GM12878 (cell line): ENCODE results near the gene SNRK. TPM values are rescaled to one million over a fixed set of nuclear protein-coding genes. Genes with fewer than 3 reads are reported as not detected.

ENCODE experiments used
- ATAC-seq: fragments of 200-7000 bp; cut with Tn5 transposase; 3 replicates; pipeline ENCODE4 v1.9.1; 2020; ENCODE audit warnings: mild to moderate bottlenecking, moderate library complexity
- BruUV-seq: library from RNA; stranded (reverse); fragments of 400-500 nt; replicated peaks from 2 replicates; lab custom pipeline; 2021; lab: Mats Ljungman, UMichigan
- CTCF ChIA-PET: fragments of 300-600 bp; sonication (Branson Sonifier 250); formaldehyde crosslinking; extraction: SDS; loops from one replicate; lab custom pipeline; 2021; ENCODE audit warnings: inconsistent platforms; lab: Yijun Ruan, JAX
- POLR2A ChIA-PET: fragments of 350-600 bp; formaldehyde crosslinking; extraction: SDS; loops from one replicate; lab custom pipeline; 2021; ENCODE audit warnings: inconsistent platforms; lab: Charles Lee
- RAD21 ChIA-PET: fragments of 300-600 bp; sonication (Branson Sonifier 250); formaldehyde crosslinking; loops from one replicate; lab custom pipeline; 2023; ENCODE audit warnings: antibody characterized with exemption; ENCODE audit not compliant: unreplicated experiment; lab: Charles Lee
- SMC1A ChIA-PET: fragments of 300-600 bp; sonication (Branson Sonifier 250); formaldehyde crosslinking; loops from one replicate; lab custom pipeline; 2023; ENCODE audit not compliant: unreplicated experiment, uncharacterized antibody; lab: Charles Lee
- DNase-seq: peaks from one replicate; pipeline ENCODE4 v3.0.0-alpha.2; 2011; ENCODE audit warnings: low read depth, low spot score
- FAIRE-seq: peaks from 3 replicates; lab custom pipeline; 2011; peaks lifted over from hg19 to GRCh38; lab: Jason Lieb, UNC
- H2AFZ ChIP-seq: 2 replicates; pipeline ENCODE4 v1.6.0; 2011; ENCODE audit warnings: low read depth, low read length, control low read depth; ENCODE audit not compliant: control insufficient read depth
- H3K27ac ChIP-seq: 2 replicates; pipeline ENCODE4 v1.5.1; 2011; ENCODE audit warnings: control low read depth; ENCODE audit not compliant: control insufficient read depth, insufficient read depth
- H3K27me3 ChIP-seq, 2 experiments: replicated peaks in 1 of 2; 2 replicates each; pipeline versions ENCODE4 v1.6.0 to v1.6.1; 2011; ENCODE audit warnings: low read length in 1 of 2; ENCODE audit not compliant: control insufficient read depth in 2 of 2, insufficient read depth in 2 of 2
- H3K36me3 ChIP-seq, 2 experiments: 2 replicates each; pipeline ENCODE4 v1.5.1; 2011; ENCODE audit warnings: low read length in 1 of 2; ENCODE audit not compliant: control insufficient read depth in 2 of 2, insufficient read depth in 2 of 2
- H3K4me1 ChIP-seq: 2 replicates; pipeline ENCODE4 v1.6.1; 2011; ENCODE audit warnings: mild to moderate bottlenecking, low read length, moderate library complexity, mixed read lengths; ENCODE audit not compliant: control insufficient read depth, insufficient read depth
- H3K4me2 ChIP-seq: 2 replicates; pipeline ENCODE4 v1.6.0; 2011; ENCODE audit warnings: control low read depth; ENCODE audit not compliant: control insufficient read depth, insufficient read depth
- H3K4me3 ChIP-seq: fragments of 200-600 bp; sonication (generic); 2 replicates; pipeline ENCODE4 v1.5.1; 2016
- H3K79me2 ChIP-seq: 2 replicates; pipeline ENCODE4 v1.6.0; 2011; ENCODE audit warnings: low read length; ENCODE audit not compliant: control insufficient read depth, insufficient read depth
- H3K9ac ChIP-seq: 2 replicates; pipeline ENCODE4 v1.8.0; 2011; ENCODE audit warnings: low read length, control low read depth, mixed read lengths; ENCODE audit not compliant: control insufficient read depth, insufficient read depth
- H3K9me3 ChIP-seq: replicated peaks from 3 replicates; pipeline ENCODE4 v1.5.1; 2011; ENCODE audit warnings: mild to moderate bottlenecking, low read length; ENCODE audit not compliant: control insufficient read depth, insufficient read depth
- H4K20me1 ChIP-seq: 2 replicates; pipeline ENCODE4 v1.6.0; 2011; ENCODE audit not compliant: control insufficient read depth, insufficient read depth
- ASH2L ChIP-seq: fragments of 300-600, 200-600 bp; sonication (generic); IDR thresholded peaks from 2 replicates; pipeline ENCODE4 v1.6.1; 2017; ENCODE audit warnings: low read depth, mild to moderate bottlenecking, borderline replicate concordance
- ATF3 ChIP-seq: IDR thresholded peaks from 2 replicates; pipeline ENCODE4 v1.6.1; 2011; ENCODE audit warnings: low read depth, mild to moderate bottlenecking, low read length, moderate library complexity, borderline replicate concordance; ENCODE audit errors: extremely low read depth
- BCL11A ChIP-seq: IDR thresholded peaks from 2 replicates; pipeline ENCODE4 v1.6.1; 2011; ENCODE audit warnings: low read depth, low read length
- BRCA1 ChIP-seq: IDR thresholded peaks from 2 replicates; pipeline ENCODE4 v1.6.1; 2011; ENCODE audit warnings: low read depth, low read length, improper control_type of control experiment
- E2F8 ChIP-seq: fragments of 450-650 bp; IDR thresholded peaks from 2 replicates; pipeline ENCODE4 v1.6.1; 2018; ENCODE audit warnings: mild to moderate bottlenecking, low read depth, moderate library complexity; ENCODE audit not compliant: partially characterized antibody
- FOS ChIP-seq: IDR thresholded peaks from 3 replicates; pipeline ENCODE4 v1.6.1; 2011; ENCODE audit warnings: borderline replicate concordance; ENCODE audit not compliant: insufficient read length; ENCODE audit errors: extremely low read depth
- FOXK2 ChIP-seq: fragments of 450-650 bp; IDR thresholded peaks from 2 replicates; pipeline ENCODE4 v1.6.1; 2017; ENCODE audit warnings: mild to moderate bottlenecking, moderate library complexity
- HDGF ChIP-seq: fragments of 450-650 bp; IDR thresholded peaks from 2 replicates; pipeline ENCODE4 v1.6.1; 2016; ENCODE audit warnings: antibody characterized with exemption
- IRF4 ChIP-seq: IDR thresholded peaks from 2 replicates; pipeline ENCODE4 v1.6.1; 2011; ENCODE audit warnings: low read depth, low read length
- KLF5 ChIP-seq: fragments of 450-650 bp; IDR thresholded peaks from 2 replicates; pipeline ENCODE4 v1.6.1; 2014; ENCODE audit warnings: mild to moderate bottlenecking; ENCODE audit not compliant: partially characterized antibody
- MXI1 ChIP-seq: fragments of 150-350 bp; IDR thresholded peaks from 2 replicates; pipeline ENCODE4 v1.6.1; 2011; ENCODE audit warnings: low read depth, mild to moderate bottlenecking, inconsistent platforms, low read length, improper control_type of control experiment
- RB1 ChIP-seq: fragments of 450-650 bp; formaldehyde crosslinking; IDR thresholded peaks from 2 replicates; pipeline ENCODE4 v1.6.1; 2017; ENCODE audit warnings: mild to moderate bottlenecking, borderline replicate concordance
- TAF1 ChIP-seq: IDR thresholded peaks from 2 replicates; pipeline ENCODE4 v1.6.1; 2011; ENCODE audit warnings: mild to moderate bottlenecking, low read depth, low read length, borderline replicate concordance
- USF2 ChIP-seq: IDR thresholded peaks from 2 replicates; pipeline ENCODE4 v1.6.1; 2011; ENCODE audit warnings: low read depth, low read length, improper control_type of control experiment, borderline replicate concordance
- ZNF274 ChIP-seq: IDR thresholded peaks from one replicate; pipeline ENCODE4 v1.8.0; 2011; ENCODE audit not compliant: insufficient read length, insufficient read depth
- in situ Hi-C: fragments of 300-500 bp; cut with MboI; formaldehyde crosslinking; loops from 9 replicates; pipeline ENCODE4 v1.14.3; 2018; ENCODE audit warnings: mixed read lengths
- intact Hi-C: fragments of 100-400 bp; cut with micrococcal nuclease; formaldehyde crosslinking; loops from one replicate; pipeline ENCODE4 v1.14.2; 2022; ENCODE audit not compliant: unreplicated experiment
- polyA plus RNA-seq, 11 experiments: library from polyadenylated mRNA; depleted of rRNA in 4 of 11; unstranded in 6 of 11; stranded (reverse) in 5 of 11; fragments of >200 nt; fragmentation: Nextera tagmentation in 4 of 11; fragmentation: Illumina TruSeq in 1 of 11; extraction: Ambion mirVana in 4 of 11; extraction: Trizol in 1 of 11; gene quantifications; 1 replicate in 1 of 11; 2 replicates in 10 of 11; pipeline versions ENCODE4 v1.2.1 to v1.2.3, GENCODE V29; 2011 to 2016; ENCODE audit warnings: inconsistent platforms in 2 of 11, missing spikeins in 2 of 11, low read depth in 1 of 11
- total RNA-seq, 4 experiments: library from RNA; depleted of rRNA in 3 of 4; stranded (reverse); fragments of >200 nt in 3 of 4; fragmentation: Illumina TruSeq in 1 of 4; extraction: Trizol in 1 of 4; gene quantifications; 2 replicates each; pipeline versions ENCODE4 v1.2.1 to v1.2.3, GENCODE V29; 2013 to 2021
- TF ChIP-seq, protein P1 (sequence below): IDR thresholded peaks from 2 replicates; pipeline ENCODE4 v1.6.1; 2012; ENCODE audit warnings: low read depth, low read length, improper control_type of control experiment
- TF ChIP-seq, protein P2 (sequence below): fragments of 450-650 bp; IDR thresholded peaks from 2 replicates; pipeline ENCODE4 v1.6.1; 2017; ENCODE audit warnings: borderline replicate concordance
- TF ChIP-seq, protein P3 (sequence below): fragments of 450-650 bp; IDR thresholded peaks from 2 replicates; pipeline ENCODE4 v1.6.1; 2016; ENCODE audit warnings: mild to moderate bottlenecking

Gene SNRK
- total and polyA plus RNA-seq, 10 of the 15 experiments (the other 5 are each of a cell fraction or from before 2014, with no cell fraction given) = 1.6 to 12.1 (median 7.6) TPM

- Histone ChIP-seq H3K9me3 (peaks cover under 1% of the 10 kb centered on the region; the same call in 2 of the 3 replicates), H3K4me1 (no peaks in the 10 kb centered on the region), H3K36me3 (no peaks in the 10 kb centered on the region), H3K4me2 (no peak overlapping the region), H3K79me2 (peaks cover 3% of the 10 kb centered on the region), H3K9ac (no peak overlapping the region), H3K27me3 (no peaks in the 10 kb centered on the region), H4K20me1 (no peaks in the 10 kb centered on the region), H3K4me3 (no peak overlapping the region), H3K27ac (no peak overlapping the region), H2AFZ (no peak overlapping the region)
- intact Hi-C loops (no loop called here), in situ Hi-C loops (no loop called here)
- ChIA-PET RAD21 (no interaction called here), POLR2A (interaction anchor here (1.8 kb wide), 1 partner anchor 42 kb away, joined by 5 read pairs; no protein-coding TSS in a partner anchor), SMC1A (interaction anchor here (1.4 kb wide), 1 partner anchor 8 kb away, joined by 3 read pairs; no protein-coding TSS in a partner anchor), CTCF (interaction anchor here (1.4 kb wide), 1 partner anchor 166 kb away, joined by 3 read pairs; no protein-coding TSS in a partner anchor)
- no peak for DNase-seq
- no TSS peak for BruUV-seq
- ATAC-seq = no peak
- FAIRE-seq = no peak
- TF ChIP-seq FOXK2 = no peak
- TF ChIP-seq, protein P1, sequence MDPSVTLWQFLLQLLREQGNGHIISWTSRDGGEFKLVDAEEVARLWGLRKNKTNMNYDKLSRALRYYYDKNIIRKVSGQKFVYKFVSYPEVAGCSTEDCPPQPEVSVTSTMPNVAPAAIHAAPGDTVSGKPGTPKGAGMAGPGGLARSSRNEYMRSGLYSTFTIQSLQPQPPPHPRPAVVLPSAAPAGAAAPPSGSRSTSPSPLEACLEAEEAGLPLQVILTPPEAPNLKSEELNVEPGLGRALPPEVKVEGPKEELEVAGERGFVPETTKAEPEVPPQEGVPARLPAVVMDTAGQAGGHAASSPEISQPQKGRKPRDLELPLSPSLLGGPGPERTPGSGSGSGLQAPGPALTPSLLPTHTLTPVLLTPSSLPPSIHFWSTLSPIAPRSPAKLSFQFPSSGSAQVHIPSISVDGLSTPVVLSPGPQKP = no peak
- TF ChIP-seq BCL11A = no peak
- TF ChIP-seq FOS = no peak
- TF ChIP-seq E2F8 = no peak
- TF ChIP-seq, protein P2, sequence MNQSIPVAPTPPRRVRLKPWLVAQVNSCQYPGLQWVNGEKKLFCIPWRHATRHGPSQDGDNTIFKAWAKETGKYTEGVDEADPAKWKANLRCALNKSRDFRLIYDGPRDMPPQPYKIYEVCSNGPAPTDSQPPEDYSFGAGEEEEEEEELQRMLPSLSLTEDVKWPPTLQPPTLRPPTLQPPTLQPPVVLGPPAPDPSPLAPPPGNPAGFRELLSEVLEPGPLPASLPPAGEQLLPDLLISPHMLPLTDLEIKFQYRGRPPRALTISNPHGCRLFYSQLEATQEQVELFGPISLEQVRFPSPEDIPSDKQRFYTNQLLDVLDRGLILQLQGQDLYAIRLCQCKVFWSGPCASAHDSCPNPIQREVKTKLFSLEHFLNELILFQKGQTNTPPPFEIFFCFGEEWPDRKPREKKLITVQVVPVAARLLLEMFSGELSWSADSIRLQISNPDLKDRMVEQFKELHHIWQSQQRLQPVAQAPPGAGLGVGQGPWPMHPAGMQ = no peak
- TF ChIP-seq KLF5 = no peak
- no peak for TF ChIP-seq TAF1
- no peak for TF ChIP-seq ATF3
- no peak for TF ChIP-seq IRF4
- no peak for TF ChIP-seq ASH2L
- no peak for TF ChIP-seq ZNF274
- no peak for TF ChIP-seq MXI1
- no peak for TF ChIP-seq USF2
- TF ChIP-seq BRCA1 = no peak
- TF ChIP-seq RB1 = no peak
- TF ChIP-seq, protein P3, sequence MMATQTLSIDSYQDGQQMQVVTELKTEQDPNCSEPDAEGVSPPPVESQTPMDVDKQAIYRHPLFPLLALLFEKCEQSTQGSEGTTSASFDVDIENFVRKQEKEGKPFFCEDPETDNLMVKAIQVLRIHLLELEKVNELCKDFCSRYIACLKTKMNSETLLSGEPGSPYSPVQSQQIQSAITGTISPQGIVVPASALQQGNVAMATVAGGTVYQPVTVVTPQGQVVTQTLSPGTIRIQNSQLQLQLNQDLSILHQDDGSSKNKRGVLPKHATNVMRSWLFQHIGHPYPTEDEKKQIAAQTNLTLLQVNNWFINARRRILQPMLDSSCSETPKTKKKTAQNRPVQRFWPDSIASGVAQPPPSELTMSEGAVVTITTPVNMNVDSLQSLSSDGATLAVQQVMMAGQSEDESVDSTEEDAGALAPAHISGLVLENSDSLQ = no peak
- TF ChIP-seq HDGF = no peak
Measured at GRCh38 chr3:43328653-43329052, 42.3 kb downstream of the SNRK start.
